SK-N-SH treated with all-trans-retinoic acid at 6 μM for 48 hours (cell line): ENCODE results near the gene BICC1.

Source experiments
- ATAC-seq: fragments of 200-7000 bp; cut with Tn5 transposase; 3 replicates; pipeline ENCODE4 v1.9.1; 2020; ENCODE audit warnings: mild to moderate bottlenecking, moderate library complexity
- ARNTL ChIP-seq: fragments of 450-650 bp; formaldehyde crosslinking; IDR thresholded peaks from 2 replicates; pipeline ENCODE4 v1.5.0; 2020; ENCODE audit warnings: low read depth, mild to moderate bottlenecking, moderate library complexity, borderline replicate concordance
- BACH2 ChIP-seq: fragments of 250-450 bp; sonication (Bioruptor Pico); IDR thresholded peaks from 2 replicates; pipeline ENCODE4 v1.9.0; 2021; ENCODE audit warnings: mild to moderate bottlenecking, borderline replicate concordance
- CSDC2 ChIP-seq: fragments of 250-450 bp; sonication (Bioruptor Pico); IDR thresholded peaks from 2 replicates; pipeline ENCODE4 v1.5.0; 2020; ENCODE audit warnings: mild to moderate bottlenecking, moderate library complexity
- CSRNP3 ChIP-seq: fragments of 250-450 bp; sonication (Bioruptor Pico); IDR thresholded peaks from 2 replicates; pipeline ENCODE4 v1.5.1; 2021; ENCODE audit warnings: mild to moderate bottlenecking, moderate library complexity
- ESRRG ChIP-seq: fragments of 250-450 bp; sonication (Bioruptor Pico); IDR thresholded peaks from 2 replicates; pipeline ENCODE4 v1.6.1; 2021; ENCODE audit warnings: mild to moderate bottlenecking
- GLIS3 ChIP-seq: fragments of 250-450 bp; sonication (Bioruptor Pico); IDR thresholded peaks from 2 replicates; pipeline ENCODE4 v1.5.0; 2020; ENCODE audit warnings: mild to moderate bottlenecking, moderate library complexity
- ISL1 ChIP-seq: fragments of 250-450 bp; sonication (Bioruptor Pico); IDR thresholded peaks from 2 replicates; pipeline ENCODE4 v2.1.2; 2022; ENCODE audit warnings: mild to moderate bottlenecking, moderate library complexity
- OSR1 ChIP-seq: fragments of 250-450 bp; sonication (Bioruptor Pico); IDR thresholded peaks from 2 replicates; pipeline ENCODE4 v1.8.0; 2022; ENCODE audit warnings: moderate library complexity, mild to moderate bottlenecking, inconsistent platforms
- PATZ1 ChIP-seq: fragments of 250-450 bp; sonication (Bioruptor Pico); IDR thresholded peaks from 2 replicates; pipeline ENCODE4 v1.8.0; 2020; ENCODE audit warnings: mild to moderate bottlenecking, moderate library complexity, borderline replicate concordance
- PPARA ChIP-seq: fragments of 250-450 bp; sonication (Bioruptor Pico); IDR thresholded peaks from 2 replicates; pipeline ENCODE4 v1.5.0; 2020; ENCODE audit warnings: mild to moderate bottlenecking, borderline replicate concordance
- RARB ChIP-seq: fragments of 250-450 bp; sonication (Bioruptor Pico); IDR thresholded peaks from 2 replicates; pipeline ENCODE4 v1.8.0; 2021; ENCODE audit warnings: mild to moderate bottlenecking, moderate library complexity
- SNAI2 ChIP-seq: fragments of 250-450 bp; sonication (Bioruptor Pico); IDR thresholded peaks from 2 replicates; pipeline ENCODE4 v1.5.0; 2020; ENCODE audit warnings: mild to moderate bottlenecking, moderate library complexity
- TCF4 ChIP-seq: fragments of 250-450 bp; sonication (Bioruptor Pico); IDR thresholded peaks from 2 replicates; pipeline ENCODE4 v1.8.0; 2021; ENCODE audit warnings: mild to moderate bottlenecking, moderate library complexity, borderline replicate concordance
- TOX ChIP-seq: fragments of 250-450 bp; sonication (Bioruptor Pico); IDR thresholded peaks from 2 replicates; pipeline ENCODE4 v1.8.0; 2021; ENCODE audit warnings: mild to moderate bottlenecking, moderate library complexity, borderline replicate concordance
- TSHZ2 ChIP-seq: fragments of 250-450 bp; sonication (Bioruptor Pico); IDR thresholded peaks from 2 replicates; pipeline ENCODE4 v1.5.0; 2020; ENCODE audit warnings: mild to moderate bottlenecking, moderate library complexity
- ZC3H10 ChIP-seq: fragments of 250-450 bp; sonication (Bioruptor Pico); IDR thresholded peaks from 2 replicates; pipeline ENCODE4 v1.5.1; 2021; ENCODE audit warnings: mild to moderate bottlenecking, moderate library complexity
- ZFP3 ChIP-seq: fragments of 250-450 bp; sonication (Bioruptor Pico); IDR thresholded peaks from 2 replicates; pipeline ENCODE4 v1.5.0; 2020; ENCODE audit warnings: mild to moderate bottlenecking, moderate library complexity
- ZFP30 ChIP-seq: fragments of 450-650 bp; formaldehyde crosslinking; IDR thresholded peaks from 2 replicates; pipeline ENCODE4 v1.5.0; 2022; ENCODE audit warnings: mild to moderate bottlenecking, moderate library complexity
- ZNF565 ChIP-seq: fragments of 450-650 bp; formaldehyde crosslinking; conservative IDR thresholded peaks from 2 replicates; pipeline ENCODE4 v1.5.0; 2020; ENCODE audit warnings: low read depth, mild to moderate bottlenecking, moderate library complexity
- ZNF70 ChIP-seq: fragments of 450-650 bp; formaldehyde crosslinking; IDR thresholded peaks from 2 replicates; pipeline ENCODE4 v1.5.0; 2020; ENCODE audit warnings: mild to moderate bottlenecking, moderate library complexity
- ZNF8 ChIP-seq: fragments of 450-650 bp; formaldehyde crosslinking; IDR thresholded peaks from 2 replicates; pipeline ENCODE4 v1.5.0; 2020; ENCODE audit warnings: mild to moderate bottlenecking, moderate library complexity
- TF ChIP-seq, protein P1 (sequence below): fragments of 250-450 bp; sonication (Bioruptor Pico); IDR thresholded peaks from 2 replicates; pipeline ENCODE4 v1.5.1; 2020; ENCODE audit warnings: low read depth, mild to moderate bottlenecking, moderate library complexity

BICC1 gene

GRCh38 chr10:58573144-58573543, 60.5 kb downstream of the BICC1 start:
- peak; percentile 24; the same call in 2 of the 3 replicates for ATAC-seq
- no peak for TF ChIP-seq BACH2
- TF ChIP-seq TOX (CRISPR knock-in tag) = no peak
- TF ChIP-seq ZC3H10 = no peak
- TF ChIP-seq GLIS3 (CRISPR knock-in tag) = no peak
- TF ChIP-seq ZNF565 (CRISPR knock-in tag) = no peak
- TF ChIP-seq PATZ1 (CRISPR knock-in tag) = no peak
- TF ChIP-seq ZNF70 (CRISPR knock-in tag) = no peak
- TF ChIP-seq ISL1 (CRISPR knock-in tag) = no peak
- no peak for TF ChIP-seq ZFP3
- TF ChIP-seq ZFP30 (CRISPR knock-in tag) = no peak
- TF ChIP-seq OSR1 (CRISPR knock-in tag) = no peak

DNA sequence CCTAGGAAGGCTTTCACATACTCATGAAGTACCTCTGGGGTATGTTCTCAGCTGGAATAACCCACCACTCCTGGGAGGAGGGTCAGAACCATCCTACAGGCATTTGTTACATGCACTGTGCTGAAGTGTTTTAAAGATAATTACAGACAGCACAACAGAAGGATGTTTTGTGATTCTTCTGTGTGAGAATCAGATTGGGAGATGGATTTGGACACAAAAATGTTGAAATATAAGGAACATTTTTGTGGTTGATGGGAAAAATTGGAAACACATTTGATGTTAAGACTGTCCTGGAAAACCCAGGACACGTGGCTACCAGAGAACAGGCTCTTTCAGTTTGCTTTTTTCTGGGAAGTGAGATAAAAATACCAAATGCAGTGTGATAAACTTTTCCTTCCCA, 61.4 kb downstream of the BICC1 start:
- TF ChIP-seq GLIS3 (CRISPR knock-in tag) = no peak
- no peak for TF ChIP-seq TOX (CRISPR knock-in tag)
- peak; percentile 70 for ATAC-seq

DNA sequence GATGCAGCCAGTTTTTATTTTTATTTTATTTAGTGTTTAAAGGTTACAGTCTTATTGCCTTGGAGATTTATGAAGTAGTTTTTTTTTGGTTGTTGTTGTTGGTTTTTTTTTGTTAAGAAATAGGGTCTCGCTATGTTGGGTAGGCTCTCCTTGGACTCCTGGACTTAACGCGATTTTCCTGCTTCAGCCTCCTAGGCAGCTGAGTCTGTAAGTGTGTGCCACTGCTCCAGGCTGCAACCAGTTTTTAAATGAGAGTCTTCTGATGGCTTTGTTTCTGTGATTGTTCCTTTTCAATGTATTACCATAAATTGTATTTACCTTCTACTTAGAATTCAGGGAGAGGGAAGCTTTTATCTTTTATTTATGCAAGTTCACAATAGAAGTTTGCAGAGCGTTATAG, 62.8 kb downstream of the BICC1 start:
- TF ChIP-seq TCF4 (CRISPR knock-in tag) = no peak
- TF ChIP-seq CSDC2 (CRISPR knock-in tag) = no peak
- no peak for TF ChIP-seq OSR1 (CRISPR knock-in tag)
- no peak for TF ChIP-seq SNAI2
- TF ChIP-seq ZFP30 (CRISPR knock-in tag) = no peak
- no peak for TF ChIP-seq ZC3H10
- TF ChIP-seq ZNF70 (CRISPR knock-in tag) = no peak
- TF ChIP-seq PPARA (CRISPR knock-in tag) = no peak
- TF ChIP-seq ARNTL = no peak
- TF ChIP-seq CSRNP3 = no peak
- ATAC-seq = no peak

- TF ChIP-seq SNAI2 (no peak), PPARA (CRISPR knock-in tag) (no peak), ISL1 (CRISPR knock-in tag) (no peak), CSDC2 (CRISPR knock-in tag) (no peak), ARNTL (no peak), TSHZ2 (no peak), BACH2 (no peak), ZFP30 (CRISPR knock-in tag) (no peak), ZC3H10 (no peak), OSR1 (CRISPR knock-in tag) (no peak)
- ATAC-seq = peak; percentile 34
Observed at GRCh38 chr10:58576751-58577436, 64.2 kb downstream of the BICC1 start.

GRCh38 chr10:58577437-58577777, 64.7 kb downstream of the BICC1 start:
- peak; percentile 18; the same call in 1 of the 3 replicates for ATAC-seq
- TF ChIP-seq SNAI2 = no peak
- TF ChIP-seq ZNF565 (CRISPR knock-in tag) = no peak
- no peak for TF ChIP-seq ZFP30 (CRISPR knock-in tag)
- no peak for TF ChIP-seq ZNF70 (CRISPR knock-in tag)
- no peak for TF ChIP-seq TOX (CRISPR knock-in tag)
- TF ChIP-seq RARB (CRISPR knock-in tag) = no peak
- TF ChIP-seq ISL1 (CRISPR knock-in tag) = no peak
- no peak for TF ChIP-seq BACH2
- TF ChIP-seq ZFP3 = no peak
- TF ChIP-seq GLIS3 (CRISPR knock-in tag) = no peak
- TF ChIP-seq PPARA (CRISPR knock-in tag) = no peak
- TF ChIP-seq ZNF8 (CRISPR knock-in tag) = no peak
- no peak for TF ChIP-seq ARNTL
- TF ChIP-seq, protein P1, sequence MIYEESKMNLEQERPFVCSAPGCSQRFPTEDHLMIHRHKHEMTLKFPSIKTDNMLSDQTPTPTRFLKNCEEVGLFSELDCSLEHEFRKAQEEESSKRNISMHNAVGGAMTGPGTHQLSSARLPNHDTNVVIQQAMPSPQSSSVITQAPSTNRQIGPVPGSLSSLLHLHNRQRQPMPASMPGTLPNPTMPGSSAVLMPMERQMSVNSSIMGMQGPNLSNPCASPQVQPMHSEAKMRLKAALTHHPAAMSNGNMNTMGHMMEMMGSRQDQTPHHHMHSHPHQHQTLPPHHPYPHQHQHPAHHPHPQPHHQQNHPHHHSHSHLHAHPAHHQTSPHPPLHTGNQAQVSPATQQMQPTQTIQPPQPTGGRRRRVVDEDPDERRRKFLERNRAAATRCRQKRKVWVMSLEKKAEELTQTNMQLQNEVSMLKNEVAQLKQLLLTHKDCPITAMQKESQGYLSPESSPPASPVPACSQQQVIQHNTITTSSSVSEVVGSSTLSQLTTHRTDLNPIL (CRISPR knock-in tag) = no peak
- TF ChIP-seq ZC3H10 = no peak
- TF ChIP-seq ESRRG (CRISPR knock-in tag) = no peak
- TF ChIP-seq OSR1 (CRISPR knock-in tag) = no peak
- no peak for TF ChIP-seq PATZ1 (CRISPR knock-in tag)
- TF ChIP-seq TCF4 (CRISPR knock-in tag) = no peak
